GM19452 (cell line): ENCODE data around the gene DOHH.

ENCODE experiments used
- ATAC-seq: cut with Tn5 transposase; IDR thresholded peaks from one replicate; pipeline ENCODE4 v1.9.1; 2021; ENCODE audit not compliant: unreplicated experiment

The DOHH gene

DNA sequence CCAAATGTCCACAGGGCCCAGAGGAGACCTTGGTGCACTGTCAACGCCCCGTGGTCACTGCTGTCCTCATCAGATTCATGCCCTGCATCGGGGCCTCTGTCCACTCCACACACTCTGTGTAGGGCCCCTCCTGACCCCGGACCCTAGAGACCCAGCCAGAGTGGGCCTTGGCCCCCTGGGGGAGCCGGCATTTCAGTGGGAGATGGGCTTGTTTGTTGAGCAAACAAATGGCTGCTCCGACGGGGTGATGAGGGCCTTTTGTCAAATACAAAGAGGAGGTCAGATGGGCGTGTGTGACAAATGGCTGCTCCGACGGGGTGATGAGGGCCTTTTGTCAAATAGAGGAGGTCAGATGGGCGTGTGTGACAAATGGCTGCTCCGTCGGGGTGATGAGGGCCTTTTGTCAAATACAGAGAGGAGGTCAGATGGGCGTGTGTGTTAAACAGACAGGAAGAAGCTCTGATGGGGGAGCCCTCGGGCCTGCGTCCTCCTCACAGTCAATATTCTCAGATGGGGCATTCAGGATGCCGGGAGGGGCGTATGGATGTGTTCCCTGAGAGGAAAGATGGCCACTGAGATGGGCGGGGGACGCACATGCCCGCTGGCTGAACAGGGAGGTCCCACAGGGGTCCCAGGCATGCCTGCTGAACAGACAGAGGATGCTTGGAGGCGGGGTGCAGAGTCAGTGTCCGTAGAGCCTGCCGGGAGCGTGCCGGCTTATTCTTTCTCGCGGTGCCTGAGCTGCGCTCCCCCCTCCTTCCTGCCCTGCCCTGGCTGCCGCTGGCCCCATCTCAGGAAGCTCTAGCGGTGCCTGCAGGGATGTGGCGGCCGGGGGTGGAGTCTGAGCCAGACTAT is 56.4 kb downstream of the DOHH start:
- ATAC-seq = no peak

DNA sequence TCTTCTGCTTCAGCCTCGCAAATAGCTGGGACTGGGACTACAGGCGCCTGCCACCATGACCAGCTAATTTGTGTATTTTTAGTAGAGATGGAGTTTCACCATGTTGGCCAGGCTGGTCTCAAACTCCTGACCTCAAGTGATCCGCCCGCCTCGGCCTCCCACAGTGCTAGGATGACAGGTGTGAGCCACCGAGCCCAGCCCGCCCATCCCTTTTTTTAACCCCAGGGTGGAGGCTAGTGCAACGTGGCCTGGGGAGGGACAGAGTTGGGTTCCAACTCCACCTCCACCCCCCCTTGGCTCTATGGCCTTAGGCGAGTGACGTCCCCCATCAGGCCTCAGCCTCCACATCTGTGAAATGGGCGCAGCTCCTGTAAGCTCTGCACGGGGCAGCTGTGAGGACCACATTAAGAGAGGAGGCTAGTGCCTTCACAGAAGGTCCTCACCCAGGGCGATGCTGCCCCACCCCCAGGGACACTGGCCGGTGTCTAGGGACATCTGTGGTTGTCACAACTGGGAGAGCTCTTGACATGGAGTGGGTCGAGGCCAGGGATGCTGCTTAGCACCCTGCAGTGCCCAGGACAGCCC is 57.9 kb downstream of the DOHH start:
- ATAC-seq = no peak

DNA sequence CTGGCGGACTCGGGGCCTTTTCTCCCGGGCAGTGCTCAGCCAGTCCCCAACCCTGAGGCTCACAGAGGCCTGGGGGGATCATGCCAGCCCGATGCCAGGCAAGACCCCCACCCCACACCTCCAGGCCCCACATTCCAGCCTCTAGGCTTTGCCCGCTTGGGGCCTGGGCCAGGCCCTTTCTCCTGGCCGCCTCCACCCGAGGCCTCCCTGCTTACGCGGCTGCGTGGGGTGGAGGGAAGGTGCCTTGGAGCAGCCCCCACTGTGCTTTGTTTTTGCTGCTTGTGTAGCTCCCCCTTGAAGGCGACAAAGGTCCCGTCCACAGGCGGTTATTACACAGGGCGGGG is 58.5 kb downstream of the DOHH start:
- no peak for ATAC-seq

DNA sequence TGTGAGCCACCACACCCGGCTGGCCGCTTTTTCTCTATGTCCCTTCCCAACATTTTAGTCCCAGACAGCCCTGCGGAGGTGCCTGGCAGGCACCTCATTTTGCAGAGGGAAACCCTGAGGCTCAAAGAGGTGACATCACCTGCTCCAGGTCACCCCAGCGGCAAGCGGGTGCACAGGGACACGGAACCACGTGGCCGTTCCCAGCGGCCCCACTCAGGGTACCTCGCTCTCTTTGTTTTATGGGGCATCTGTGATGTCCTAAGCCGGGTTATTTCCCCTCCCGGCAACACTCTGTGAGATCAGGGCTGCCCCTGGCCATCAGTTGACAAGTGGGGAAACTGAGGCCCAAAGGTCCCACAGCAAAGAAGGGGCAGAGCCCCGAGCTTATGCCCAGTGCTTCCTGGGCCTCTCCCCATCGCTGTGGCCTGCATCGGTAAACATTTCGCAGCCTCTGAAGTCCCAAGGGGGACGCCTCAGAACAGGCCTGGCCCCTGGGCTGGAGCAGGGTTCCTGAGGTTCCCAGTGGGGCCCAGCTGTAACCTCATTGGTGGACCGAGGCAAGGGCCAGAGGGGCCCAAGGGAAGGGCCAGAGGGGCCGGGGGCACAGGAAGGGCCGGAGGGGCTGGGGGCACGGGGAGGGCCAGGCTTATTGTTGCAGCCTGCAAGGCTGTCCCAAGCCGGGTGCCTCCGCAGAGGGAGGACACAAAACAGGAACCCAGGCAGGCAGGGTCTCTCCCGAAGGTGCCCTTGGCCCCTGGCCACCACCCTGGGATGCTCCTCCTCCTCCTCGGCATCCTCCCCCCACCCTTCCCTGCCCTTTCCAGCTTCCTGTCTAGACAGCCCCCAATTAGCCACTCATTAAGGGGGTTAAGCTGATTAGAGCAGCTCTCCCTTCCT is 59.1 kb downstream of the DOHH start:
- no peak for ATAC-seq
